Chondrocyte (in vitro differentiated cells): ENCODE data around the gene GRID2. TPM values are rescaled to one million over a fixed set of nuclear protein-coding genes. Genes with fewer than 3 reads are reported as not detected.

Experiments
- DNase-seq: peaks from one replicate; pipeline ENCODE4 v3.0.0; 2021; ENCODE audit warnings: mixed read lengths, low spot score
- H3K27ac Mint-ChIP-seq: one replicate; pipeline ENCODE4 v1.8.0; 2021; ENCODE audit warnings: mild to moderate bottlenecking, moderate library complexity, mixed read lengths; ENCODE audit not compliant: unreplicated experiment
- H3K27me3 Mint-ChIP-seq: 2 replicates; pipeline ENCODE4 v1.8.0; 2021; ENCODE audit warnings: low read depth, mixed read lengths
- H3K36me3 Mint-ChIP-seq: 2 replicates; pipeline ENCODE4 v1.8.0; 2021; ENCODE audit warnings: low read depth, mixed read lengths
- H3K4me1 Mint-ChIP-seq: 2 replicates; pipeline ENCODE4 v1.8.0; 2021; ENCODE audit warnings: low read depth, mild to moderate bottlenecking, mixed read lengths
- H3K4me3 Mint-ChIP-seq: one replicate; pipeline ENCODE4 v1.8.0; 2021; ENCODE audit warnings: mild to moderate bottlenecking, moderate library complexity, mixed read lengths; ENCODE audit not compliant: unreplicated experiment
- H3K9me3 Mint-ChIP-seq: 2 replicates; pipeline ENCODE4 v1.8.0; 2021; ENCODE audit warnings: low read depth, mixed read lengths
- total RNA-seq: library from RNA; stranded (reverse); gene quantifications from 3 replicates; pipeline ENCODE4 v1.2.1, GENCODE V29; 2021
- TF ChIP-seq, protein P1 (sequence below): fragments of 200-600 bp; sonication (generic); IDR thresholded peaks from 2 replicates; pipeline ENCODE4 v1.5.0; 2021; ENCODE audit warnings: antibody characterized with exemption, mild to moderate bottlenecking, moderate library complexity

The GRID2 gene
- total RNA-seq, 1 donor from 2014 or later: not detected

DNA sequence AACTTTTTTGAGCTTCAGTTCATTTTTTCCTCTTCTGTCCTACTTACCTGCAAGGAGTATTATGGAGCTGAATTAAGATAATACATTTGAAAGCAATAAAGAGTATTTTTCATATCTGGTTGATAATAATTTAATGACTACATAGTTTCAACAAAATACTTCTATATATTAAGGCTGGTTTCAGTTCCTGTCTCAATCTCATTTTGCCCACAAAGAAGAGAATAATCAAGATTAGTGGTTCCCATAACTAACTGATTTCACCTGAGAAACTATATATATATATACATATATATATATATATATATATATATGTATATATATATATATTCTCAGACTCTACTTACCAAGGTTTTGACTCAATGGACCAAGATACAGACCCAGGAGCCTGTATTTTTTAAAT lies 1437.1 kb downstream of the GRID2 start:
- Mint-ChIP-seq H3K4me3 (no peak overlapping the region), H3K27ac (no peak overlapping the region), H3K27me3 (peaks cover 3% of the 10 kb centered on the region), H3K9me3 (peaks cover 3% of the 10 kb centered on the region), H3K4me1 (no peaks in the 10 kb centered on the region), H3K36me3 (no peaks in the 10 kb centered on the region)
- TF ChIP-seq, protein P1, sequence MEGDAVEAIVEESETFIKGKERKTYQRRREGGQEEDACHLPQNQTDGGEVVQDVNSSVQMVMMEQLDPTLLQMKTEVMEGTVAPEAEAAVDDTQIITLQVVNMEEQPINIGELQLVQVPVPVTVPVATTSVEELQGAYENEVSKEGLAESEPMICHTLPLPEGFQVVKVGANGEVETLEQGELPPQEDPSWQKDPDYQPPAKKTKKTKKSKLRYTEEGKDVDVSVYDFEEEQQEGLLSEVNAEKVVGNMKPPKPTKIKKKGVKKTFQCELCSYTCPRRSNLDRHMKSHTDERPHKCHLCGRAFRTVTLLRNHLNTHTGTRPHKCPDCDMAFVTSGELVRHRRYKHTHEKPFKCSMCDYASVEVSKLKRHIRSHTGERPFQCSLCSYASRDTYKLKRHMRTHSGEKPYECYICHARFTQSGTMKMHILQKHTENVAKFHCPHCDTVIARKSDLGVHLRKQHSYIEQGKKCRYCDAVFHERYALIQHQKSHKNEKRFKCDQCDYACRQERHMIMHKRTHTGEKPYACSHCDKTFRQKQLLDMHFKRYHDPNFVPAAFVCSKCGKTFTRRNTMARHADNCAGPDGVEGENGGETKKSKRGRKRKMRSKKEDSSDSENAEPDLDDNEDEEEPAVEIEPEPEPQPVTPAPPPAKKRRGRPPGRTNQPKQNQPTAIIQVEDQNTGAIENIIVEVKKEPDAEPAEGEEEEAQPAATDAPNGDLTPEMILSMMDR: no peak
- no peak for DNase-seq

DNA sequence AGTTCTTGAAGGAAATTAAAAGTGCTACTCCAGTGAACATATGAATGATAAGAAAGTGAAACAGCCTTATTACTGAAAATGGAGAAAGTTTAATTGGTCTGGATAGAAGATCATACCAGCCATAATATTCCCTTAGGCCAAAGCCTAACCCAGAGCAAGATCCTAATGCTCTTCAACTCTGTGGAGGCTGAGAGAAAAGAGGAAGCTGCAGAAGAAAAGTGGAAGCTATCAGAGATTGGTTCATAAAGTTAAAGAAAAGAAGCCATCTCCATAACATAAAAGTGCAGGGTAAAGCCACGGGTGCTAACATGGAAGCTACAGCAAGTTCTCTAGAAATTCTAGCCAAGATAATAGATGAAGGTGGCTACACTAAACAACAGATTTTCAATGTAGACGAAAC lies 1439.3 kb downstream of the GRID2 start:
- H3K4me1 Mint-ChIP-seq: no peaks in the 10 kb centered on the region
- no peaks in the 10 kb centered on the region for H3K36me3 Mint-ChIP-seq
- peaks cover 3% of the 10 kb centered on the region for H3K9me3 Mint-ChIP-seq
- no peaks in the 10 kb centered on the region for H3K27me3 Mint-ChIP-seq
- no peak for DNase-seq
- no peak overlapping the region for H3K27ac Mint-ChIP-seq
- TF ChIP-seq, protein P1: no peak
- H3K4me3 Mint-ChIP-seq: no peak overlapping the region

DNA sequence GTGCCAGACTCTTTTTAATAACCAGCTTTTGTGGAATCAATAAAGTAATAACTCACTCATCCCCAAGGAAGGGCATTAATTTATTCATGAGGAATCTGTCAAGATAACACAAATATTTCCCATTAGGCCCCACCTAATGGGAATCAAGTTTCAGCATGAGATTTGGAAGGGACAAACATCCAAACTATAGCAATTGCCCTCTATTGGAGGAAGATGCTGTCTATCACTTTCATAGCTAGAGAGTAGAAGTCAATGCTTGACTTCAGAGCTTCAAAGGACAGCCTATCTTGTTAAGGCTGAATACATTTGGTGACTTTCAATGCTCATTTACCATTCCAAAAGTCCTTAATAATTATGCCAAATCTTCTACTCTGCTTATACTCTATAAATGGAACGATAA lies 1439.9 kb downstream of the GRID2 start:
- H3K9me3 Mint-ChIP-seq: peaks cover 3% of the 10 kb centered on the region
- no peak for DNase-seq
- H3K36me3 Mint-ChIP-seq: no peaks in the 10 kb centered on the region
- TF ChIP-seq, protein P1: no peak
- H3K4me3 Mint-ChIP-seq: no peak overlapping the region
- no peak overlapping the region for H3K27ac Mint-ChIP-seq
- H3K27me3 Mint-ChIP-seq: no peaks in the 10 kb centered on the region
- no peaks in the 10 kb centered on the region for H3K4me1 Mint-ChIP-seq

DNA sequence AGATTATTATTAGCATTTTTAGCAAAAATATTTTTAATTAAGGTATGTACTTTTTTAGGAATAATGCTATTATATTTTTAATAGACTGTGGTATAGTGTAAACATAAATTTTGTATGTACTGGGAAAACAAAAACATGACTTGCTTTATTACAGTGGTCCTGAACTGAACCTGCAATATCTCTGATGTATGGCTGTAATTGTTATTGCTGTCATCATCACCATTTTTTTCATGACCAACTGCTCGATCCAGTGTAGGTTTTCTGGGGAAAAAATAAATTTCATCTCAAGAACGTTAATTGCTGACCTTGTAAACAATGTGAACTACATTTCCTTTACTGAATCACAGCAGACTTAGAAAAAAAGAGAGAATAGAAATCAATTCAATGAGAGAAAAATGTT lies 1441.2 kb downstream of the GRID2 start:
- TF ChIP-seq, protein P1: no peak
- H3K27ac Mint-ChIP-seq: no peak overlapping the region

DNA sequence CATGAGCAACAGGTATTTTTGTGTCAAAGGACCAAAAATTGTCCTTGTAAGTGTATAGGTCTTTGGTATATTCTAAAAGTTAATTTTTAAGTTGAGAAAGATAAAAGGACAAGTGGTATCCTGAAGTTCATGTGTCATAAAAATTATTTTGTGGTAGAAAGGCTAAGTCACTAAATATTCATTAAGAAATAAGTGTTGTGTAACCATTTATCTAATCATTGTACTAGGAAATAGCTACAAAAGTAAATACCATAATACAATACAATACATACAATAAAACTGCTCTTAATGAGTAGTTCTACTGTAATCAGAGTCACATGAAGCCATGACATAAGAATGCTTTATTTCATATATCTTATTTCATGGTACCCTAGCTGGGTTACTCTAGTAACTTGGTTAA lies 1442.3 kb downstream of the GRID2 start:
- Mint-ChIP-seq H3K36me3 (no peaks in the 10 kb centered on the region), H3K4me1 (no peaks in the 10 kb centered on the region), H3K4me3 (no peak overlapping the region), H3K27ac (no peak overlapping the region), H3K27me3 (peaks cover 5% of the 10 kb centered on the region), H3K9me3 (peaks cover 3% of the 10 kb centered on the region)
- no peak for DNase-seq
- TF ChIP-seq, protein P1: no peak

More for the DNA sequence above, 1441.2 kb downstream of the GRID2 start:
- peaks cover 5% of the 10 kb centered on the region for H3K27me3 Mint-ChIP-seq
- H3K36me3 Mint-ChIP-seq: no peaks in the 10 kb centered on the region
- peaks cover 3% of the 10 kb centered on the region for H3K9me3 Mint-ChIP-seq
- H3K4me3 Mint-ChIP-seq: no peak overlapping the region
- no peak for DNase-seq
- no peaks in the 10 kb centered on the region for H3K4me1 Mint-ChIP-seq
